ENCODE measurements around the gene ITGB4.
"Not testable (repeated sequence)": the region's sequence is repeated elsewhere in the genome, so short reads cannot be mapped to it uniquely, and the experiment has no call there.

ITGB4 gene

GRCh38 chr17:75773808-75774470 is 52.7 kb downstream of the ITGB4 start:
- no peak for DNase-seq

DNA sequence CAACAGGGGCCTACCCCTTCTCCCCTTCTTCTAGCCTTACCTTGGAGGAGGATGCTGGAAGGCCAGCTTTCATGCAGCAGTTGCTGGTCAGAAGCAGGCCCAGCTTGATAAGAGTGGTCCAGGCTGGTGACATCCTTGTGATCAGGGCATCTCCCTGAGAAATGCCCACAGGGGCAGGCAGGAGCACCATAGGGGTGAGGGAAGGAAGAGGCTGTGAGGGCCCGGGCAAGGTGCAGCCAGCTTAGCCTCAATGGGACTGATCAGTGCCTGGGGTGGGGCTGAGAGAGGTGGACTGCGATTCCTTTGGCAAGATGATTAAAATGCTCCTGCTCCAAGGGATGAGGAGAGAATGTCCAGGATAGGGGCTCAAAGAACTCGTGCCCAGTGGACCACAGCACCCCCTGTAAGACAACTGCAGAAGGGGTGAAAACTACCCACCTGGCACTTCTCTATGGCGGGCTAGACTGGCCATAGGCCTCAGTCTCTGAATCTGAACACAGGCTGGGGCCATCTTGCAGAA is 53.3 kb downstream of the ITGB4 start:
- DNase-seq: no peak

GRCh38 chr17:75774991-75775668 is 53.9 kb downstream of the ITGB4 start:
- DNase-seq: no peak

DNA sequence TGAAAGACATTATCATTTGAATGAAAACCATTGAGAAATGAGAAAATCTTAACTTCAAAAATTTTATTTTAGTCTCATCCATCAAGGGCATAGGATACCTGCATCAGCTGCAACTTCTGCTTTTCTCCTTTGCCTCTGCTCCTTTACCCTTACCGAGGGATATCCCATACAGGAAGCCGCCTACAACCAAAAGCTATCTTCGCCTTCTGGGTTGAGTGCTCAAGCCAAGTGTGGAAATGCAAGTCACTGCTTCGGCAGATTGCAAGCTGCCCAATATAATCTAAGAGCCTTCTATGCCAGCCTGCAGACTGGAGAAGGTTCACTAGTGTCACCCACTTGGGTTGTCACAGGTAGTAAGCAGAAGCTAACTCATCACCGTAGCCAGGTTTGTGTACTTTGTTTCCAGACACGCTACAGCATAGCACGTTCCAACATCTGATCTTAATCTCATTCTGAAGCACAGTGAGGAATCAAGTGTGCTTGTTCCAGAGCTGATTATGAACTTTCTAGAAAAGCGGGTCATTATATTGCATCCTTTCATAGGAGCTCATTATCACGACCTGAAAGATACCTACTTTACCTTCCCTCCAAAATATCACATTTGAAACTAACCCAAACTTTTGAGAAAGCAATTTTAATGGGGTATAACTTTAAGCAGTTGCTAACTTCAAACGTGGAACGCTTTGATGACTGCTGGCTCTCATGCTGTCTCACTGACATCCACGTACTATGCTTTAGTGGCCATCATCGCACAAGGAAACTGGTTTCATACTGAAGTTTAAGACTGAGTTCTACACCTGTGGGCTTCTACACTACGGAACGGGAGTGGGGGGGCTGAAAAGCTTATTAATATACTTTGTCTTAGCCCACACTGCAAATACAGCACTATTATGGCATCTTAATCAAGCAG is 55.4 kb downstream of the ITGB4 start:
- DNase-seq: no peak

DNA sequence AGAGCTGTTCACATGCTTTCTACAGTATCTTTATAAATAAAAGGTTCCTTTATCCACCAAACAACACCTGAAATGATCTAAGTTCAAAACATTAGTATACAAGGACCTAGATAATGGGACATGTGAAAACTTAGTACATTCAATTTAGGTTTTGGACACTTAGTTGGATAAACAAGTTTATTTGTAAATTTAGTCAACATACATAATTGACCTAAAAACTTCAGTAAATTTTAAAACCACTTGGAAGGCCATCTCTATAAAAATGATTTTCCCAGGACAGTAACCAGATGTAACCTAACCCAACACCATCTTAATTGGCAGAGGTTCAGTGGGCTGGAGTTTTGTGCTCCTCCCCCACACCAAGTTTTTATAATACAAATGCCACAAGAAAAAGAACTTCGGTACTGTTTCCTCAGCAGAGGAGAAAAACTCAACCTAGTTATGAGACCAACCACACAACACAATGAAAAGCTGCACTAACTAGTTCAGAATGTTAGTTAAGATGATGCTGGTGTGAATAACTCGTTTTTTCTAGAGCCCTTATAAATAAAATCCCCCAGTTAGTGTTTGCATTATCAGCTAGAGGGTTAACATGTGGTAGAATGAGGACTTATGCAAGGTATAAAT is 56.1 kb downstream of the ITGB4 start:
- DNase-seq: no peak

- DNase-seq: not testable (repeated sequence)
These were observed 57.0 kb downstream of the ITGB4 start for GRCh38 chr17:75778066-75778860.

DNA sequence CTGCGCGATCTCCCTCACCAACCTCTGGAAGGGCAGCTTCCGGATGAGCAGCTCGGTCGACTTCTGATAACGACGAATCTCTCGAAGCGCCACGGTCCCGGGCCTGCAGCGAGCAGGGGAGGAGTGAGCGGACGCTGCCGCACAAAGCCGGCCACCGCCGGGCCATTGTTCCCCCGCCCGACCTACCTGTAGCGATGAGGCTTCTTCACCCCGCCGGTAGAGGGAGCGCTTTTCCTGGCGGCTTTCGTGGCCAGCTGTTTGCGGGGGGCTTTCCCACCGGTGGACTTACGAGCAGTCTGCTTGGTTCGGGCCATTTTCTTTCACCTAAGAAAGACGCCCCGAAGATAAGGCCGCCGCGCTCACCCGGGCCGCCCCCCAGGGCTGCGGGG is 57.6 kb downstream of the ITGB4 start:
- DNase-seq: no peak

GRCh38 chr17:75779250-75779986 is 58.2 kb downstream of the ITGB4 start:
- peak; percentile 88 to 96 for DNase-seq

GRCh38 chr17:75779987-75780889 is 59.0 kb downstream of the ITGB4 start:
- no peak for DNase-seq

GRCh38 chr17:75783069-75783783 is 62.0 kb downstream of the ITGB4 start:
- no peak for DNase-seq

DNA sequence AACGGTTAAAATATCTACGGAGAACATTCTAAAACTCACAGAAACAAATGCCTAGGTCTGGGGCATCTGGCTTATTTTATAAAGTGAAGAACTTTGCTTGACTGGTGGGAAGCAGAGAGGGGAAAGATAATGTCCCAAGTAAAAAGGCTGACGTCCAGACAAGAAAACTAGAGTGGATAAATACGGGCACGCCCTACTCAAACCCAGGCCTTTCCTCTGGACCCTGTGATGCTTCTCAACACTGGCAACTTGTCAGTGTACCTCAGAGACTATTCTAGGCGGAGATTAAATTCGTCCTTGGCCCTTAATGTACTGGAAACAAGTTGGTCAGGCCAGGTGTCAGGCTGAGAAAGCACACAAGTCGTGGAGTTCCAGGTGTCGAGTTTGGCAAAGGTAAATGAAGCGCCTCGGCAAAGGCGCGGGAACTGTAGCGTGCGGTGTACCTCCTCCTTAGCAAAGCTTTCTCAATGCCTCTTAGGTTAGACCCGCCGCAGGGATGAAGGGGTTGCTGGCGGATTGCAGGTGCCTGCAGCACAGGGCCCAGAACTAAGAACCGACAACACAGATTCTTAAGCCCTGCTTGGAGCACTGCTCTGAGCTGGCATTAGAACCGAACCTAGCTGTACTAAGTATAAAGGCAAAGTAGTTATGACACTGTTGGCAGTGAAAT is 62.7 kb downstream of the ITGB4 start:
- DNase-seq: no peak

DNA sequence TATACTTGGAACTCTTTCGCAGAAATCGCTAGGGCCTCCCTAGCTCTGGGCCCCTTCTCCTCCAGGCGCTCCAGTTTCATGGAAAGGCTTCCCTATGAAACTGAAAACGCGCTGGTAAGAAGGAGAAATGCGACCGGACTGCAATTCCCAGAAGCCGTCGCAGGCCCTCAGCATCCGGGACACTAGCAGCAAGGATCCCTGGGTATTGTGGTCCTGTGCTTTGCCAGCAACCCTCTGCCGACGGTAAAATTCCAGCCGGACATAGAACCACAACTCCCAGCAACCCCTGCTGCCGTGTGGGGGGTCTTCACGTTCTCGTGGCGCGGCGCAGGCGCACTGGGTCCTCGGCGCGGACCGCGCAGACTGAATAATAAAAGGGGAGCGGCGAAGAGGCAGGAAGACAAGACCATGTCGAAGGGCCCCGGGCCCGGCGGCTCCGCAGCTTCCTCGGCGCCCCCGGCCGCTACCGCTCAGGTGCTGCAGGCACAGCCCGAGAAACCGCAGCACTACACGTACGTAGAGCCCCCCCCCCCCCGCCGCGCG is 63.3 kb downstream of the ITGB4 start, which contains the start of gene UNK:
UNK (plus strand) TSS at position 334 of the 543 bp plus-strand sequence; CDS start at position 409, 75 bp downstream.
- peak; percentile 86 to 97 for DNase-seq

DNA sequence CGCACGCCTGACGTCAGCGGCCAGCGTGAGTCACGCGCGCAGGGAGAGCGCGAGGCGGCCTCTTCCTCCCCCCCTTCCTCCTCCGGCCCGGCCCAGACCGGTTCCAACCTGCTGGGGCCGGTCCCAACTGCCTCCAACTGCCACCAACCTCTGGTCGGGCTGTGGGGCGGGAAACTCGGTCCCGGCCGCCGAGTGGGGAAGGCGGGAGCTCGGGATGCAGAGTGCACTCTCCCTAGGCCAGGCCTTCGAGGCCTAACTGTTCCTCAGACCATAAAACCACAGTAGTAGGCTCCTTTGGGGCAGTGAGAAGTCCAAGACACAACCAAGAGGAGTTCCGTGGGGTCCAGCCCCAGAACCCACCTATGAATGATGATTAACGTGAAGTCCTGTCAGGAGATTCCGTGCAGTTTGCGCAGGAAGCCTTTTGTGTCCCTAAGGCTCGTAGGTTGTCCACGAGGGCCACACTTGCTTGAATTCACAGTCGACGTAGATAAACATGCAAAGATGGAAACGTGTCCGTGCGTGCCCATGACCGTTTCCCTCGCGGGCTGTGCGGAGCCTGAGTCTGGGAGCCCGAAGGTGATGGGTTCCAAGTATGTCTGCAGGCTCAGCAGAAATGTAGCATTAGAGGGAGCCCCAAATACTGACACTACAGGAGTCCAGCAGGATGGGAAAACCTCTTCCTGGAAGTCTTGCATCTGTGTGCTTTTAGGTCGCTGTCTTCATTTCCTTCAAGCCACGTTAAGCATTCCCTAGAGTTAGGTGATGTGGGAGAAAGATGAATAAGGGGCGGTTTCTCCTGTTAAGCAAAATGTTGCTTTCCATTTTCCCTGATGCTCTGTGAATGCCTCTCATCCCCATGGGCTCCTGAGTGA is 64.0 kb downstream of the ITGB4 start:
- DNase-seq: peak; percentile 83 to 84

DNA sequence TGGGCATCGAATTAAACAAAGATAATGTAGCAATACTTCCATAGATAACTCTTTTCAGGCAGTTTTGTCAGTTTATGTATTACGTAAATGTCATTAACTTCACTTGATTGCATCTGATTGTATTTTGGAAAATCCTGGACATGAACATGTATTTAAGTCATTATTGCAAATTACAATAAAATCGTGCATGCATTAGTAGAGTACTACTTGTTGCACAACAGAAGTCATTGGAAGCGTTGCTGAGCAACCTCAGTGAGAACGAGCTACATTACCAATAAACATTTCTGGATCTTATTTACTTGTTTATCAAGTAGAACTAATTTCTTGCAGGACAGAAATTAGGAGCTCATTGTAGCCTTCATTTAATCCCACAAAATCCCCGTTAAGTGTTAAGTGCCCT is 70.0 kb downstream of the ITGB4 start:
- no peak for DNase-seq

- DNase-seq: no peak
These were observed 72.2 kb downstream of the ITGB4 start for GRCh38 chr17:75793460-75793859.

DNA sequence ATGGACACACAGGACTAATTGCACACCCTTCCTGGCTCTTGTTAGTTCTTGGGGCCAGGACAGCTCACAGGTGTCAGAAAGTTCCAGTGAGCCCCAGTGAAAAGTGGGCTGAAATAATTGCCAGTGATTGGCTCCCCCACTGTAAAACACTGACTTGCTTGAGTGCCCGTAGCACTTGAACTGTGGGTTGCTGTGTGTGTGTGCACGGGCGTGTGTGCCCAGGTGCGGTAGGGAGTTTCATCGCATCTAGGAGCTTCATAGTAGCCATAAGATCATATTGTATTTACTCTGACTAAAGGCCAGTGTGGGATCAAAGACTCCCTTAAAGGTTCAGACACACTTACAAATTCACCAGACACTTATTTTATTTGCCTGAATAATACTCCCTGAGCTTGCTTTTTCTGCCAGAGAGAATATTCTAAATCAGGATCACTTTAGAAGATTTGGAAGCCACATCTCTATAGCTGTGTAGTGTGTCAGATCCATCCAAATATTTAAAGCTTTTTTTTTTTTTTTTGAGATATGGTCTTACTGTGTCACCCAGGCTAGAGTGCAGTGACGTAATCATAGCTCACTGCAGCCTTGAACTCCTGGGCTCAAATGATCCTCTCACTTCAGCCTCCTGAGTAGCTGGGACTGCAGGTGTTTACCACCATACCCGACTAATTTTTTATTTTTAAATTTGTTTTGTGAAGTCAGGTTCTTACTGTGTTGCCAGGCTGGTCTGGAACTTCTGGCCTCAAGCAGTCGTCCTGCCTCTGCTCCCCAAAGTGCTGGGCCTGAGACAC is 74.8 kb downstream of the ITGB4 start:
- DNase-seq: no peak

DNA sequence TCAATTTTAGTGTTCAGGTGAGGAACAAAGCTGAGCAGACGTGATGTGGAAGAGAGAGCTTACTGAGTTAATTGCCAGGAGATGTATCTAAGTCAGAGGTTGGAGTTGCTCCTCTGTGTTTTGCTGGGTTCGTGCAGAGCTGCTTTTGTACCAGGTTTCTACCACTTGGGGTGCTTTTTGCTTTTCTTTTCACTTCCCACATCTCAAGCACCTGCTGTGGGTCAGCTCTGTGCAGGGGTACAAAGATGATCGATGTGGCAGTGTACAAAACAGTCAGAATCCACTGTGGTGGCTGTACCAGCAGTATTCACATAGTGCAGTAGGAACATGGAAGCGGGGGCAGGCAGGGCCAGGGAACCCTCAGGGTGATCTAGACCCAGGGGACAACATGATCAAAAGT is 78.1 kb downstream of the ITGB4 start:
- no peak for DNase-seq
